SK-N-MC (cell line): ENCODE results near the gene LATS2.

Experiments used
- EZH2 ChIP-seq: fragments of 200-600 bp; sonication (generic); IDR thresholded peaks from one replicate; pipeline ENCODE4 v1.6.1; 2017; ENCODE audit warnings: antibody characterized with exemption
- POLR2AphosphoS5 ChIP-seq: IDR thresholded peaks from 2 replicates; pipeline ENCODE4 v1.6.1; 2012; ENCODE audit warnings: mild to moderate bottlenecking, low read depth, low read length, borderline replicate concordance

DNA sequence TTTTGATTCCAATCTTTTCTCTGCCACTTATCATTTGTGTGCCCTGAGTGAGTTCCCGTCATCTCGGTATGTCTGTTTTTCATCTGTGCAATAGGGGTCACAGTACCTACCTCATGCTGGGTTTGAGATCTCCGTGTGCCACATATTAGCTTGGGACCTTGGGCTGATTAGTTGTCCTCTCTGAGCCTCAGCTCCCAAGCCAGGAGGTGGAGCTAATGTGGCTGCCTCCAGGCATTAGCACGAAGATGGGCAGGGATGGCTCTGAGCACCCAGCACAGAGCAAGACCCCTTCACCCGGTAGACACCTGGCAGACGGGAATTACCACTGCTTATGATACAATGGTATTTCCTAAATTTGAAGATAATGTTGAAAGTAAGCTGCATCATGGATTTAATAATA, 123.1 kb downstream of the LATS2 start:
- TF ChIP-seq EZH2 = no peak
- no peak for TF ChIP-seq POLR2AphosphoS5
